Suprapubic skin (tissue), 4 donors: Measurements from ENCODE around the gene CNNM2.

Source experiments
- CTCF ChIP-seq, 2 donors: fragments of 200-600 bp in 1 of 2; fragments of 450-650 bp in 1 of 2; sonication (generic) in 1 of 2; IDR thresholded peaks; one replicate each; pipeline ENCODE4 v1.5.1; 2016 to 2019; ENCODE audit warnings: antibody characterized with exemption in 2 of 2, mild to moderate bottlenecking in 1 of 2, moderate library complexity in 1 of 2
- EP300 ChIP-seq: sonication (generic); formaldehyde crosslinking; IDR thresholded peaks from one replicate; pipeline ENCODE4 v1.6.1; 2017; ENCODE audit warnings: antibody characterized with exemption
- POLR2A ChIP-seq, 2 donors: fragments of 450-650 bp; IDR thresholded peaks; one replicate each; pipeline ENCODE4 v1.6.1; 2017; ENCODE audit warnings: antibody characterized with exemption in 2 of 2, mild to moderate bottlenecking in 2 of 2, moderate library complexity in 2 of 2
- POLR2AphosphoS5 ChIP-seq, 3 donors: sonication (generic); formaldehyde crosslinking; IDR thresholded peaks; one replicate each; pipeline ENCODE4 v1.6.1; 2017; ENCODE audit warnings: antibody characterized with exemption in 3 of 3

GRCh38 chr10:103130910-103131309 is 212.8 kb downstream of the CNNM2 start:
- TF ChIP-seq POLR2AphosphoS5 (IDR thresholded peaks at IDR 0.05), result no peak
- TF ChIP-seq CTCF (IDR thresholded peaks at IDR 0.05), result no peak
- TF ChIP-seq EP300, result no peak
- TF ChIP-seq POLR2A (IDR thresholded peaks at IDR 0.05), result no peak
